Measurements from ENCODE around the gene PHACTR1. TPM values are rescaled to one million over a fixed set of nuclear protein-coding genes. Genes with fewer than 3 reads are reported as not detected.
"Not testable (repeated sequence)": the region's sequence is repeated elsewhere in the genome, so short reads cannot be mapped to it uniquely, and the experiment has no call there.

Gene PHACTR1
- total RNA-seq, 1 donor from 2014 or later = 4.3 TPM

DNA sequence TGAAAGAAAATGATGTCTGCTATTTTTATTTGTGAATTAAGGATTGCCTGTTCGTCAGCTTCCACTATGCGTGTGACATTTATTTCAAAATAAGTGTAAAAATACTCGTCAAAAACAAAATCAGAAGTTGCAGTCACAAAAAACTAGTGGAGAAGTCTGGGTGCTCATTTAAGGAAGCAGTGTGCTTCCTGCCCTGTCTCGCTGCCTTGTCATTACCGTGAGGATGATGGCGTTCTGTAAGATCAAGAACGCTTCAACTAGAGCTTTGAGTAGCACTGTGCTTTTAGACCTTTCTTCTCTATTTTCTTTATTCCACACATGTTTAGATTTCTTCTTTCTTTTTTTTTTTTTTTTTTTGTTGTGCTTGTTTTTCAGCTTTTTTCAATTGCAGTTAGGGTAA lies 424.8 kb downstream of the PHACTR1 start:
- intact Hi-C loops (cut with micrococcal nuclease) = no loop called here

DNA sequence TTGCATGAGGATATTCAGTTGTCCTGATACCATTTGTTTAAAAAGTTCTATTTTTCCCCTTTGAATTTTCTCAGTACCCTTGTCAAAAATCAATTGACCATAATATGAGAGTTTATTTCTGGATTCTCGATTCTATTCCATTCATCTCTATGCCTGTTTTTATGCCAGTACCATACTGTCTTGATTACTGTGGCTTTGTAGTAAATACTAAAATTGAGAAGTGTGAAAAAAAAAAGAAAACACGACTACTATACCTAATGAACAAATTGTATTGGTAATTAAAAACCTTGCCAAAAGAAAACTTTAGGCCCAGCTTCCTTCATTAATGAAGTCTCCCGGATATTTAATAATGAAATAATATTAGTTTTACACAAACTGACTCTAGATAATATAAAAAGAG lies 426.0 kb downstream of the PHACTR1 start:
- intact Hi-C loops (cut with micrococcal nuclease) = no loop called here

DNA sequence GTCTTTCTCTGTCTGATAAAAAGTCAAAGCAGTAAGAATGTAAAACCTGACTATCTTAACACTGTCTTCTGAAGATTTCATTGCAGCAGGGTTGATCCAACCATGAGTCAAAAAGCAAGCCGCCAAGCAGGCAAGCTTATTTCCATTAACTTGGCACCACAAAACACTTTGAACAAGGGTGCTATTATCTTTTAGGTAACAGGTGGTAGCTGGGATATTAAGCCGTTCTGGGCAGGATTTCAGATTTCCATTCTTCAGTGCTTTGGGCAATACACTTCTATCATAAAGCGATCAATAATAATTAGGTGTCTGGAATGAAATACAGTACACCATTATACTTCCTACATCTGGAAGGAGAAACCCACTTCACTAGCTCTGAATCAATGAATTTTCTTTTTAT lies 429.9 kb downstream of the PHACTR1 start:
- intact Hi-C loops (cut with micrococcal nuclease) = no loop called here

DNA sequence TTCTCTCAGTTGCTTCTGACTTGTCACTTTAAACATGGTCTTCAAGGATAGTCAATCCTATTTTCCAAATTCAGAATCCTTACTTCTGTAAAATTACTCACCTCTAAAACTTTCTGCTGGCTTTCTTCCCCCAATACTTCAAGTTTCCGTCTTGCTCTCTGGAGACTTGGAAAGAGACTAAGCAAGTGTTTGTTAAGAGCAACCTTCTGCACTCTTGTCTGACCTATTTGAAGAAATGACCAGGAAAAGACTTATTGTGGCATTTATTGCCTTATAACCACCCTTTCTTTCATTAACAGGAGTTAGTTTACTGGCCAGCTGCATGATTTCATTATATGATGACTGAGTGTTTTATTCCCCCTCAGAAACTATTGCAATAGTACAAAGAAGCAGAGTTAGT lies 430.8 kb downstream of the PHACTR1 start:
- intact Hi-C loops (cut with micrococcal nuclease) = no loop called here

DNA sequence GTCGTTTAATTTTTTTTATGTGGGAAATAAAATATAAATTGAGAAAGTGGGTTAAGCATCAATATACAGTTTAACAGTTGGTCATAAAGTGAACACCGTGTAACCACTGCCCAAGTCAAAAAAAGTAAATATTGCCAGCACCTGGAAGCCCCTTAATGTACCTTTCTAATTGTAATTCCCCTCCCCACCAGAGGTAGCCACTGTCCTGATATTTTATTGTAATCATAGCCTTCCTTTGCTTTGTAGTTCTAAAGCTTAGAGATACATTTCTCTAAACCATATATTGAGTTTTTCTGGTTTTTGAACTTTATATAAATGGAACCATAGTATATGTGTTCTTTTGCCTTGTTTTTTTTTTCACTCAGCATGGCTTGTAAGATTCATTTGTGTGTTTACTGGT lies 431.2 kb downstream of the PHACTR1 start:
- intact Hi-C loops (cut with micrococcal nuclease) = no loop called here

DNA sequence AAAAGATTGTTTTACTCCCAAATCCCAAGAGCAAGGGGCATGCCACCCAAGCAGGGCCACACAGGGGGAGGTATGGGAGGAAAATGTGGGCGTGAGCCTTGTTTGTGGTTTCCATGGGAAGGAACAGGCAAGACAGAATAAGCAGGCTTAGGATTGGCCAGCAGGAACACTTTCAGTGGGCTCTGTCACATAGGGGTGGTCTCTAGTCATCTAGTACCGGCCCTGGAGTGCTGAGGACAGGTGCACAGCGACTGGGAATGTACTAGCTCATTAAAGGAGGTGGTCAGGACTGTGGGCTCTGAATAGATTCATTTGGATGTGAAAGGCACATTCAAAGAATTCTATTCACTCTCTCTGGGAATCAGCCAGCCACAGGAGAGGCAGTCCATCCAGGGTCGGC lies 436.2 kb downstream of the PHACTR1 start:
- intact Hi-C loops (cut with micrococcal nuclease) = no loop called here

DNA sequence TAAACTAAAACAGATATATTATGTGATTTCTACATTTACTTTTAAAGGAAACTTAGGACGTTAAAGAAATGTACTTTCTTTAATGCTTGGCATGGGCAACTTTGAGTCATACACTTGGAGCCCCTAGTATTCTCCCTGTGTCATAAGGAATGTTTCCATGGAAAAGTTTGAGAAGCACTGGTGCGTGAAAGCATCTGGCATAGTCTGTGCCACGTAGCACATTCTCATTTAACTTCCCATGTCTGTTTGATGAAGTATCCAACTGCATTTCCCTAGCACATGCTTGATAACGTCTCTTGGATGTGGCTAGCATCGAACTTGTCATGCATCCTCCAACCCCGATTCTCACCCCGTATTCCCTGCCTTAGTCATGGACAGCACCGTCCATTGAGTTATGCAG lies 439.8 kb downstream of the PHACTR1 start:
- intact Hi-C loops (cut with micrococcal nuclease) = no loop called here

DNA sequence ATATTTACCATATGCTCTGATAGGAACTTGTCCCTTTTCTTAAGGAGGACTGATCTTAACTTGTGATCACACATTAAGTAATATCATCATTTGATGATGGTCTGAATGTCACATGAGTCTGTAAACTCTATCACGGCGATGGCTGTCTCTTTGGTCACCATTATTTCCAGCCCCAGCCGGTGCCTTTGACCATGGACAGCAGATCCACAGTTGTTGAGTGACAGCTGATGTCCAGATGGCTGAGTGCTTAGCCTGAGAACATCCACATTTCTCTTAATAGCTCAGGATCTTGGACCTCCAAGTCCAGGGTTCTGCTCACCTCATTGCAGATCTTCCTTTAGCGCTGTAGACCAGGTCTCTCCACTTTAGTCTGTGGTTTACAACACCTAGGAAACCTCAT lies 440.7 kb downstream of the PHACTR1 start:
- intact Hi-C loops (cut with micrococcal nuclease) = no loop called here

DNA sequence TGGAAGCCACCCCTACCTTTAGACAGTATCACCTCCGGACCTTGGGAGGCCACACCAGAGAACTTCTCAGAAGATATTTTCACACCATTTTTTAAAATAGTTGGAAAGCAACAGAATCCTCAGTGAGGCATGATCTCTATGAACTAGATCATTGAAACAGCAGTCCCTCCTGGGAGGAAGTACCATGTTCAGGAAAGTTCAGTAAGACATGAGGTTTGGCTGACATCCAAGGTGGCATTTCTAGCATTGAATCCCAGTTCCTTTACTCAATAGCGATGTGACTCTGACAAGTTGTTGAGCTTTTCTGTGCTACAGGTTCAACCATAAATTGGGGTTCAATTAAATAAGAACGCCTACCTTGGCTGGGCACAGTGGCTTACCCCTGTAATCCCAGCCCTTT lies 442.7 kb downstream of the PHACTR1 start:
- intact Hi-C loops (cut with micrococcal nuclease) = no loop called here

DNA sequence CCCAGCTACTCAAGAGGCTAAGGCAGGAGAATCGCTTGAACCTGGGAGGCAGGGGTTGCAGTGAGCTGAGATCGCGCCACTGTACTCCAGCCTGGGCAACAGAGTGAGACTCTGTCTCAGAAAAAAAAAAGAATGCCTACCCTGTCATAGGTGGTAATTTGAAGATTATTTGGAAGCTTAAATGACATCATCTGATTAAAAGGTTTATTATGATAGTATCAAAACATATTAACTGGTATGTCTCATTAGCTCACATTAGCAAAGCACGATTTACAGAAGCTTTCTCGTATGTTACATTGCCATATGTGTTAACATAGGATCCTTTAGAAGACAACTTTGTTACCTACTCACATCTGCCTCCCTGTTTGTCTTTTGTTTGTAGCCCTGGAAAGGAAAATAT lies 443.3 kb downstream of the PHACTR1 start:
- intact Hi-C loops (cut with micrococcal nuclease) = not testable (repeated sequence)

DNA sequence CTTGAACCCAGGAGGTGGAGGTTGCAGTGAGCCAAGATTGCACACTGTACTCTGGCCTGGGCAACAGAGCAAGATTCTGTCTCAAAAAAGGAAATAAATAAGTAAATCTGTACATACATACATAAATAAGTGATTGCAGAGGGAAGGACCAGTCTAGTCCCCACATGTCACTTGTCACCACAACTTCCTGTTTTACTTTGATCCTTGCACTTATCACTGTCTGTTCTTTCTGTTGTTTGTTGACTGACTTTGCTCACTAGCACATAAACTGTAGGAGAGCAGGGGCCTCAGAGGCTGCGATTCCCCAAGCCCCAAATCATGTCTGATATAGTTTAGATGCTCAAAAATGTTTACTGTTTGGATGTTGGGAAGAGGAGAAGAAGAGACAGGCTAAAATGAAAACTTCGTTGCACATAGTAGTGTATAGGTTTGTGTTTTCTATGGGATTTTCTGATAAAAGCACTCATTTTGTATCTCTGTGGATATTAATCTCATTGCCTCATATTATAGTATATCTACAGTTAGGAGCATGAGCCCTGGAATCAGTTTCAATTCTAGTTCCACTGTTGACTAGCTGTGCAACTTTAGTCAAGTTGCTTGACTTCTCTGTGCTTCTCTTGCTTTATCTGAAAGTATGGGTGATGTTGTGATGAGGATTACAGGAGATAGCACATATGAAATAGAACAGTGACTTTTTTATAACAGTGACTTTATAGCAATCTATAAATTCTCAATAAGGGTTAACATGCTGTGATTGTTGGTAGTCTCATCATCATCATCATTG lies 446.8 kb downstream of the PHACTR1 start:
- intact Hi-C loops (cut with micrococcal nuclease) = no loop called here

DNA sequence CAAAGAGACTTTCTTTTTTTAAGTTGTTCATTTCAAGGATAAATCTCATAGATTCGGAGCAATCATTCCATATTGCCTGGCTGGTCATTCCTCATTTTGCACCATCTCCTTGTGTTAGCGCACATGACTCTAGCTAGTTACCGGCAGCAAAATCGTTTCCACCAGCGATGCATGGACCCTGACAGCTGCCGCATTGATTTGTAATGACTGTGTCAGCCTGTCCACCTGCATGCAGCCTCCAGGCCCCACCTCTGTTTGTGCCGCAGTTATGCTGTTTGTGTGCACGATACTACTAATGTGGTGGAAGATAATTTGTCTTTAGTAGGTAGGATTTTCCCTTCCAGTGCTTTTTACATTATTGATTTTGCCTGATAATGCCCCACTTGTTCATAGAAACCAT lies 447.7 kb downstream of the PHACTR1 start:
- intact Hi-C loops (cut with micrococcal nuclease) = no loop called here

DNA sequence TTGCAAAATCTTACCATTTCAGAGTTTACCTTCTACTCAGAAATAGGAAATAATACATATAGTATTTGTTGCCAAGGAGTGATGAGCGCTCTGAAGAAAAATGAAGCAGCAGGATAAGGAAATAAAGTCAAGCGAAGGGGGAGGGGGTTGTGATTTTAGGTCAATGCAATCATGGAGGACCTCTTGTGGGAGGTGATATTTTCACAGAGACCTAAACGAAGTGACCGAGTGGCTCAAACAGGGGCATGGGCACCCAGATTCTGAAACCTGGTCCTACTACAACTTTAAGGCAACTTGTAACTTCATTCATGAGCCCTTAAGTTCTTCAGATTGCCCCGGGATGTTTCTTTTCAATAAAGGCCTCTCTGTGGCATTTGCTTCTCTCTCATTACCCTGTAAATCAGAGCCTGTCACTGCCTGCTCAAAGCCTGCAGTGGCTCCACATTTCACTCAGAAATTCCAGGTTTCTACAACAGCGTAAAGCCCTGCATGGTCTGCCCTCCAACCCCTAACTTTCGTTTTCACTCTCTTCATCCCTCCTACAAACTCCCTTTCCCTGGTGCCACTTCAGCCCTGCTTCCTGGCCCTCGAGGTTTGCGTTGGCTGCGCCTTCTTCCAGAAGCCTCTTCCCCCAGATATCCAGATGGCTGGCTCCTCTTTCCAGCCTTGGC lies 449.1 kb downstream of the PHACTR1 start:
- intact Hi-C loops (cut with micrococcal nuclease) = no loop called here

DNA sequence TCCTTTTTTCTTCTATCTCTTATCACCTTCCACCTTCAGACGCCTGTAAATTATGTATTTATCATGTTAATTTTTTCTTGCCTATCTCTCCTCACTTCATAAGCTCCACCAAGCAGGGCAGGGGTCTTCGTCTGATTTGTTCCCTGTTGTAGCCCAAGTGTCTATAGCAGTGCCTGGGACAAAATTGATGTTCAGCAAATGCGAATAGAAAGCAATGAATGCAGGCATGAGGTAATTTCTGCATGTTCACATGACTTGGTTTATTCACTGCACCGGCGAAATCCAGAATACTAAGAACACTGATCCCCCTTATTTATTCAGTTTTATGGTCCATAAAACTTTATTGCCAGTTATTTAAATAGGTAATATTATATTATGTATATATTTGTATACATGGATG lies 449.7 kb downstream of the PHACTR1 start:
- intact Hi-C loops (cut with micrococcal nuclease) = no loop called here

DNA sequence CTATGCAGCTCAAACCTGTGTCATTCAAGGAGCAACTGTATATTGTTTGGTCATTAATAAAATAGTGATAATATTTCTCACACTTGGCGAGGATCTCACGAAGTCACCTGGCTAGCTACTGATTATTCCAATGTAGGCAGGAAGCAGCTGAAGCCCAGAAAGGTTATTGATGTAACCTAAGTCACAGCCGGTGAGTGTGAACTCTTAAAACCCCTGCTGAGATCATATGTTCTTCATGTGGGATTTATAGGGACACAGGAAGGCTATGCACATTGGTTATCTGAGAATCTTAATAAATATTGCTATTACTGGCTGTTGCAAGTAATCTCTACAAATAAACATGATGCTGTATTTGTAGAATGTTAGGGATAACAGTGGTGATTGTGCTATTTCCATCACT lies 450.3 kb downstream of the PHACTR1 start:
- intact Hi-C loops (cut with micrococcal nuclease) = no loop called here

DNA sequence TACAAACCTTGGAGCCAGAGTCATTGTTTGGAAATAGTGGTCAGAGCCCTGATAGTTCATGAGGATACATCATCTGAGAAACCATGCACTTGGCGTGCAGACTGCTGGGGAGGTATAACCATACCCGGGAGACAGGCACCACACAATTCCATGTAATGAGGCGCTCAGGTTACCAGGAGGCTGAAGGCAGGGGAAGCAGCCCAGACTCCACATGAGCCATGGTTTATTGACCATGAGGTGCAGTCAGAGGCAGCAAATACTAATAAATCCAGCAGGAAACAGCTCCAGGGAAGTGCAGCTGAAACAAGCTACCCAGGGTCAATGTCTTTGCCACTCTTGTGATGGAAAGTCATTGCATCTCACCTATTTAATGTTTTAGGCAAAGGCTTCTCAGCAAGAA lies 455.7 kb downstream of the PHACTR1 start:
- intact Hi-C loops (cut with micrococcal nuclease) = loop anchor here (10.0 kb wide), 1 partner anchor 257 kb away; no protein-coding TSS in a partner anchor

DNA sequence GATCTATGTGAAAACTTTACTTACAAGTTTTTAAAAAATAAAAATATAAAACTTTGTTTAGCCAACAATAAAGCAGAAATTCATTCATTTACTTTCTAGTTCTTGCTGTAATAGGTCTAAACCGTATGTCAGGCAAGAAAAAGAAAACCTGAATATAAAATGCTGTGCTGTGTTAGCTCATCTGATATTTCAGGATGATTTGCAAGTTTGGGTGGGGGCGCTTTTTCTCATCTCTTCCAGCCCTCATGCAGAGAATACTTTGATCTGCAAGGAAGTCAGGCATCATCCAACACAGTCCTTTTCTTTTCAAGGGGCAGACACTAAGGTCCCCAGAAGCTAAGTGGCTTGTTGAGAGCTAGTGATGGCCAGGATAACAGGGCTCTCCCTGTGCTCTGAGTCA lies 458.5 kb downstream of the PHACTR1 start:
- intact Hi-C loops (cut with micrococcal nuclease) = loop anchor here (10.0 kb wide), 1 partner anchor 260 kb away; no protein-coding TSS in a partner anchor

DNA sequence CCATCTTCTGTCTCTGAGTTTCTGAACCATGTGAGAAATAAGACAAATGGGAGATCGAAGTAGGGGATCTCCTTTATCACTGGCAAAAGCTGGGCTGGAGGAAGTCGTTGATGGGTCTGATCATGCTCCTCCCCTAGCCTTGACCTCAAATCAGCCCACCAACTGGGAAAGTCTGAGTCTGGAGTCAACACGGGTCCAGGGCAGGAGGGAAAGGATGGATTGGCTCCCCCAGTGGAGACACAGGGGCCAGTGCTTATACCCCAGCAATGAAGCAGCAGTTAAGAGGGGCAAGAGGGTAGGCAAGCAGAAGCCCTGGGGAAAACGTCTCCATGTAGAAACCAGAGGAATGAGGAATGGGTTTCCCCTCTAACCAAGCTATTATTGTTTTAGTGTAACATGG lies 459.2 kb downstream of the PHACTR1 start:
- intact Hi-C loops (cut with micrococcal nuclease) = loop anchor here (10.0 kb wide), 1 partner anchor 261 kb away; no protein-coding TSS in a partner anchor

DNA sequence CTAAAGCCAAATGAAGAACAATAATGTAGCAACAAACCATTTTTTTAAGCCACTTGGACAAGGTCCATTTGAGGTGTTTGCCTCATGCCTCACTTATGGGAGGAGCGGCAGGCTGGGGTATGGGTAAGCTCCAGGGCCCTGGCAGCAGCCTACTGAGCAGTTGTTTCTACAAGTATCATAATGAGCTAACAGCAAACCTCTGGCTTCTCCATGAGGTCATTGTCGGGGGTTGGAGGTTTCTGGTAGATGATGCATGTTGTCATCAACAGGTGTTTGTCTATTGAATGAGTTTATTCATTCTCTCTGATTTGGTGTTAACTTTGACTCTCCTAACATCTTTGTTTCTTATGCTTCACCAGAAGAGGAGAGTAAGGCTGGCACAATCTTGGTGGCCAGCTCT lies 461.1 kb downstream of the PHACTR1 start:
- intact Hi-C loops (cut with micrococcal nuclease) = loop anchor here (10.0 kb wide), 1 partner anchor 263 kb away; no protein-coding TSS in a partner anchor

DNA sequence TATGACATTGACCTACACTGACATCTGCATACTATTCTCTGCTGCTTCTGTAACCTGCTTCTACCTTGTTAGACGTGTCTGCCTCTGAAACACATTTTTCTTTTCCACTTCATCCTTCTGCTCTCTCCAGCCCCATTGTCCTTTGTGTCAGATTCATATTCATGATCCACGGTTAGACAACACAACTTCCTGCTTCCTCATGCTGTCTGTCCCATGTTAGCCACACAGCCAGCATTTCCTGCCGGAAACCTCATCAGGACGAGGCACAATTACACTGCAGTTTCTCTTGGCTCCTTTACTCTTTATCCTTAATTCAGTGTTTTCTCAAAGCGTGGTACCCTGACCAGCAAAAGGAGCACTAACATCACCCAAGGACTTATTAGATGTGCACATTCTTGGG lies 461.5 kb downstream of the PHACTR1 start:
- intact Hi-C loops (cut with micrococcal nuclease) = loop anchor here (10.0 kb wide), 1 partner anchor 263 kb away; no protein-coding TSS in a partner anchor

DNA sequence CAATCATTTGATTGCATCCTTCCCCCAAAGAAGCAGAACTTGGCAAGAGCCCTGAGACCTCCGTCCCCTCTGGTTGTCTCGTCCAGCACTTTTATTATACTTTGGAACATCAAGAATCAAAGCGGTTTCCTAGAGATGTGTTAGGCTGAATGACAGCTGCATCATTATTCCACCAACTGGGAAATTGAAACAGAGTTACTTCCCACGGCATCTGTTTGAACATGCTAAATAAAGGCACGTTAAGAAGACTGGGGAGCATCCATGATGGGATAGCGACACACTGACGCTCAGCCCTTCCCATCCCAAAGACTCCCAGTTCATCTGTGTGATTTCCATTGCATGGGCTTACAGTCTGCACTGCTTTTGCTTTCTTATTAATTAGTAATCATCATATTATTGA lies 464.0 kb downstream of the PHACTR1 start:
- intact Hi-C loops (cut with micrococcal nuclease) = no loop called here

DNA sequence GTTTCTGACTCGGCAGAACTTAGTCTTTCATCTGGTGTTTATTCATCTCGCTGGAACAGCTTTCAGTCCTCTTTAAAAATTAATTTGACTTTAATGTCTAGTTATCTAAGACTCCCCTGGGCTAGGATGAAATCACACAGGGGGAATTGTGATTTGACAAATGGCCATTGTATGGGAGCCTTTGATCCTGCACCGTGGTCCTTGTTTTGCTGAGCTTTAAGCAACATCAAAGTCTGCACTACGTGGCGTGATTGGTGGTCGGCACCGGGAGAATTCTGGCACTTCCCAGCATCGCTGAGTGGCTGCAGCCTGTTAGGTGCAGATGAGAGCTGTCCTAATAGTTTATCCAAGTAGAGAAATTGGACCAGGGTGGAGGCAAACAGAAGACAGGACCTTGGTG lies 464.8 kb downstream of the PHACTR1 start:
- intact Hi-C loops (cut with micrococcal nuclease) = no loop called here
